Measurements from ENCODE around the gene SLC39A11.

SLC39A11 gene

GRCh38 chr17:72759301-72759700, 333.2 kb downstream of the SLC39A11 start:
- in situ Hi-C loops (cut with MboI; ENCODE audit: low pct_unique_long_range_greater_than_20kb, low sequenced_read_pairs, unreplicated experiment) = no loop called here
- no peak for DNase-seq (ENCODE audit: low spot score)

GRCh38 chr17:72756256-72756655, 336.2 kb downstream of the SLC39A11 start:
- TF ChIP-seq CTCF (IDR thresholded peaks at IDR 0.05; ENCODE audit: extremely low read depth, insufficient read depth, missing control alignments) = no peak
- DNase-seq (ENCODE audit: low spot score) = no peak
- in situ Hi-C loops (cut with MboI; ENCODE audit: low pct_unique_long_range_greater_than_20kb, low sequenced_read_pairs, unreplicated experiment) = no loop called here

More at GRCh38 chr17:72759301-72759700, 333.2 kb downstream of the SLC39A11 start:
- TF ChIP-seq CTCF (IDR thresholded peaks at IDR 0.05; ENCODE audit: extremely low read depth, insufficient read depth, missing control alignments) = no peak

GRCh38 chr17:72754513-72754912, 338.0 kb downstream of the SLC39A11 start:
- in situ Hi-C loops (cut with MboI; ENCODE audit: low pct_unique_long_range_greater_than_20kb, low sequenced_read_pairs, unreplicated experiment) = no loop called here
- no peak for TF ChIP-seq CTCF (IDR thresholded peaks at IDR 0.05; ENCODE audit: extremely low read depth, insufficient read depth, missing control alignments)
- DNase-seq (ENCODE audit: low spot score) = no peak

- TF ChIP-seq CTCF (IDR thresholded peaks at IDR 0.05; ENCODE audit: extremely low read depth, insufficient read depth, missing control alignments) = no peak
- in situ Hi-C loops (cut with MboI; ENCODE audit: low pct_unique_long_range_greater_than_20kb, low sequenced_read_pairs, unreplicated experiment) = no loop called here
- no peak for DNase-seq (ENCODE audit: low spot score)
Observed at GRCh38 chr17:72751746-72752145, 340.7 kb downstream of the SLC39A11 start.

GRCh38 chr17:72749119-72749572, 343.3 kb downstream of the SLC39A11 start:
- in situ Hi-C loops (cut with MboI; ENCODE audit: low pct_unique_long_range_greater_than_20kb, low sequenced_read_pairs, unreplicated experiment) = loop anchor here (25.0 kb wide), 1 partner anchor 438 kb away; the partner anchor contains the start of gene COG1
- TF ChIP-seq CTCF (IDR thresholded peaks at IDR 0.05; ENCODE audit: extremely low read depth, insufficient read depth, missing control alignments) = no peak
- no peak for DNase-seq (ENCODE audit: low spot score)

GRCh38 chr17:72747501-72747900, 345.0 kb downstream of the SLC39A11 start:
- DNase-seq (ENCODE audit: low spot score) = no peak
- TF ChIP-seq CTCF (IDR thresholded peaks at IDR 0.05; ENCODE audit: extremely low read depth, insufficient read depth, missing control alignments) = no peak
- in situ Hi-C loops (cut with MboI; ENCODE audit: low pct_unique_long_range_greater_than_20kb, low sequenced_read_pairs, unreplicated experiment) = loop anchor here (25.0 kb wide), 1 partner anchor 440 kb away; the partner anchor contains the start of gene COG1
